Measurements from ENCODE around the gene MSMB. TPM values are rescaled to one million over a fixed set of nuclear protein-coding genes. Genes with fewer than 3 reads are reported as not detected.

Gene MSMB
- total RNA-seq, 1 experiment from 2014 or later: 2.4 TPM

DNA sequence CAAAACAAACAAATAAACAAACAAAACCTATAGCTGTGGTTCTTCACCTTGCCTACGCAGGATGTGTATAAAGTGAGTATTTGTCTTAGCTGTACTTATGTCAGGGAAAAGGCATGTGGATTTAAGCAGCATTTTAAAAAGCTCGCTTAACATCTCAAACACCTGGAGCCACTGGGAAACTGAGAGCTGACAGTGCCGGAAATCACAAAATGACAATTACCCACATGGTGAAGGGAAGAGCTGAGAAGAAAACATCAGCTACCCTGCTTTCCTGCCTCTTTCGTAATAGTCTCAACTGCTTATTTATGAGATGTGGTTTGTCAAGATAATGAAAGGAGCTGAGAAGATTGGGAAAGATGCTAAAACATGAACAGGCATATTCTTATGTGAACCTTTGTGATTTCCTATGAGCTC lies 31.1 kb upstream of the MSMB start:
- CTCF ChIA-PET: no interaction called here
- H3K27me3 Mint-ChIP-seq (ENCODE audit: unreplicated experiment): peaks cover 34% of the 10 kb centered on the region
- no peak overlapping the region for H3K4me3 Mint-ChIP-seq (ENCODE audit: low read depth, unreplicated experiment)
- DNase-seq: no peak
- intact Hi-C loops (cut with micrococcal nuclease; ENCODE audit: unreplicated experiment): no loop called here
- TF ChIP-seq, protein P1, sequence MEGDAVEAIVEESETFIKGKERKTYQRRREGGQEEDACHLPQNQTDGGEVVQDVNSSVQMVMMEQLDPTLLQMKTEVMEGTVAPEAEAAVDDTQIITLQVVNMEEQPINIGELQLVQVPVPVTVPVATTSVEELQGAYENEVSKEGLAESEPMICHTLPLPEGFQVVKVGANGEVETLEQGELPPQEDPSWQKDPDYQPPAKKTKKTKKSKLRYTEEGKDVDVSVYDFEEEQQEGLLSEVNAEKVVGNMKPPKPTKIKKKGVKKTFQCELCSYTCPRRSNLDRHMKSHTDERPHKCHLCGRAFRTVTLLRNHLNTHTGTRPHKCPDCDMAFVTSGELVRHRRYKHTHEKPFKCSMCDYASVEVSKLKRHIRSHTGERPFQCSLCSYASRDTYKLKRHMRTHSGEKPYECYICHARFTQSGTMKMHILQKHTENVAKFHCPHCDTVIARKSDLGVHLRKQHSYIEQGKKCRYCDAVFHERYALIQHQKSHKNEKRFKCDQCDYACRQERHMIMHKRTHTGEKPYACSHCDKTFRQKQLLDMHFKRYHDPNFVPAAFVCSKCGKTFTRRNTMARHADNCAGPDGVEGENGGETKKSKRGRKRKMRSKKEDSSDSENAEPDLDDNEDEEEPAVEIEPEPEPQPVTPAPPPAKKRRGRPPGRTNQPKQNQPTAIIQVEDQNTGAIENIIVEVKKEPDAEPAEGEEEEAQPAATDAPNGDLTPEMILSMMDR (IDR thresholded peaks at IDR 0.05; ENCODE audit: unreplicated experiment): no peak
- no peak overlapping the region for H3K27ac Mint-ChIP-seq (ENCODE audit: unreplicated experiment)
- no peaks in the 10 kb centered on the region for H3K36me3 Mint-ChIP-seq (ENCODE audit: insufficient read depth, unreplicated experiment)
- no peaks in the 10 kb centered on the region for H3K4me1 Mint-ChIP-seq (ENCODE audit: low read depth, unreplicated experiment)
- no TSS peak for BruUV-seq (replicated peaks)
- H3K9me3 Mint-ChIP-seq (ENCODE audit: low read depth, unreplicated experiment): no peaks in the 10 kb centered on the region

DNA sequence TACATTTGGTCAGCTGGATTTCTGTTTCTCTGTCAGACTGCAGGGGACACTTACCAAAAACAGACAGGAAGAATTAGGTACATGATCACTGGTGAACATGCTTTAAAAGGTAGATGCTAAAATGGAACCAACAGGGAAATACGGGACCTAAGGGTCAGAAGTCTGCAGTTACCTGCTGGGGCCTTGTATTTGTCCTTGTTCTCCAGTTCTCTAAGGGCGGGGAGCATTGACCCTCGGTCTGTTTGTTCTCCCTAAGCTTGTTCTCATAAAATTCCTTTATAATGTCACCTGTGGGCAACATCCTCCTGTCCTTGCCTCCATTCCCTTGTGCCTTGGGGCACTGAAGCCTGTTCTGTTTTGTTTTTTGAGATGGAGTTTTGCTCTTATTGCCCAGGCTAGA lies 29.8 kb upstream of the MSMB start:
- BruUV-seq (replicated peaks): no TSS peak
- no peak overlapping the region for H3K27ac Mint-ChIP-seq (ENCODE audit: unreplicated experiment)
- no peaks in the 10 kb centered on the region for H3K36me3 Mint-ChIP-seq (ENCODE audit: insufficient read depth, unreplicated experiment)
- no peaks in the 10 kb centered on the region for H3K4me1 Mint-ChIP-seq (ENCODE audit: low read depth, unreplicated experiment)
- peaks cover 39% of the 10 kb centered on the region for H3K27me3 Mint-ChIP-seq (ENCODE audit: unreplicated experiment)
- H3K9me3 Mint-ChIP-seq (ENCODE audit: low read depth, unreplicated experiment): no peaks in the 10 kb centered on the region
- no peak for DNase-seq
- TF ChIP-seq, protein P1 (IDR thresholded peaks at IDR 0.05; ENCODE audit: unreplicated experiment): no peak
- CTCF ChIA-PET: no interaction called here
- no peak overlapping the region for H3K4me3 Mint-ChIP-seq (ENCODE audit: low read depth, unreplicated experiment)
- intact Hi-C loops (cut with micrococcal nuclease; ENCODE audit: unreplicated experiment): no loop called here

DNA sequence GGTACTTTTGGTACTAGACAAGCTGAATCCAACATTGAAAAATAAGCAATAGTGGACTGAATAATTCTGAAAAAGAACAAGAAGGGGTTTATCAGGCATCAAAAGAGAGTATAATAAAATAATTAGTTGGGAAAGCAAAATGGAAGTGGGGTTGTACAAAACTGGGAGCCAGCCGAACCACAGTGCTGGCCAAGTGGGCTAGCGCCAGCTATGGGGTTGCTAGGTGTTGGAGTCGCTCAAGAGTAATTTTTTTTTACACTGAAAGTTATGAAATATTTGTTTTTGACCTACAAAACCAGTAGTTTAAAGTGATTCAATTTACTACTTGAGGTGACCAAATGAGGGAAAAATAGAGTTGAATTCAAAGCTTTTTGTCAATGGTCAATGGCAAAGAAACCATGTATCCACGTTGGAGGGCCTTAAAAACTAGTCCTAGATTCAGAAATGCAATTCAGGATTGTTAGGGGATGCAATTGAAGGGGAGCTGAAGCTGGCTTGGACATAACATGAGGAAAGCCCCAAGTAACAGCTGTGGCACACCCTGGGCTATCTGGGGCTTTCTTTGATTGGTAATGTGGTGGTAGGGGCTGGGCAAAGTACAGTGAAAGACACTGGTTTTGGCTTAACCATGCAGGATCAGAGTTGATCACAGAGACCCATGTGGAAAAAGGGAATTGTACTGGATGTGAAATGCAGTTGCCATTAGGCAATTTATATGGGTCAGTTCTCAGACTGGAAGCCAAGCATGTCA lies 28.3 kb upstream of the MSMB start:
- no peak overlapping the region for H3K4me3 Mint-ChIP-seq (ENCODE audit: low read depth, unreplicated experiment)
- no peaks in the 10 kb centered on the region for H3K36me3 Mint-ChIP-seq (ENCODE audit: insufficient read depth, unreplicated experiment)
- no peak for DNase-seq
- H3K27me3 Mint-ChIP-seq (ENCODE audit: unreplicated experiment): peaks cover 40% of the 10 kb centered on the region
- CTCF ChIA-PET: no interaction called here
- intact Hi-C loops (cut with micrococcal nuclease; ENCODE audit: unreplicated experiment): no loop called here
- no peaks in the 10 kb centered on the region for H3K4me1 Mint-ChIP-seq (ENCODE audit: low read depth, unreplicated experiment)
- no peaks in the 10 kb centered on the region for H3K9me3 Mint-ChIP-seq (ENCODE audit: low read depth, unreplicated experiment)
- no TSS peak for BruUV-seq (replicated peaks)
- no peak overlapping the region for H3K27ac Mint-ChIP-seq (ENCODE audit: unreplicated experiment)
- TF ChIP-seq, protein P1 (IDR thresholded peaks at IDR 0.05; ENCODE audit: unreplicated experiment): no peak

DNA sequence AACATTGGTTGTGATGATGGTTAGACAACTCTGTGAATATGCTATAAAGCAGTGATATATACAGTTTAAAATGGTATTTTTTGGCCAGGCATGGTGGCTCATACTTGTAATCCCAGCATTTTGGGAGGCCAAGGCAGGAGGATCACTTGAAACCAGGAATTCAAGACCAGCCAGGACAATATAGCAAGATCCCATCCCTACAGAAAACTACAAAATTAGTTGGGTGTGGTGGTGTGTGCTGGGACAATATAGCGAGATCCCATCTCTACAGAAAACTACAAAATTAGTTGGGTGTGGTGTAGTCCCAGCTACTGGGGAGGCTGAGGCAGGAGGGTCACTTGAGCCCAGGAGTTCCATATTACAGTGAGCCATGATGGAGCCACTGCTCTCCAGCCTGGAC lies 27.5 kb upstream of the MSMB start:
- CTCF ChIA-PET: no interaction called here
- H3K27me3 Mint-ChIP-seq (ENCODE audit: unreplicated experiment): peaks cover 40% of the 10 kb centered on the region
- no TSS peak for BruUV-seq (replicated peaks)
- H3K4me1 Mint-ChIP-seq (ENCODE audit: low read depth, unreplicated experiment): no peaks in the 10 kb centered on the region
- DNase-seq: no peak
- intact Hi-C loops (cut with micrococcal nuclease; ENCODE audit: unreplicated experiment): no loop called here
- H3K27ac Mint-ChIP-seq (ENCODE audit: unreplicated experiment): no peak overlapping the region
- H3K36me3 Mint-ChIP-seq (ENCODE audit: insufficient read depth, unreplicated experiment): no peaks in the 10 kb centered on the region
- no peak overlapping the region for H3K4me3 Mint-ChIP-seq (ENCODE audit: low read depth, unreplicated experiment)
- TF ChIP-seq, protein P1 (IDR thresholded peaks at IDR 0.05; ENCODE audit: unreplicated experiment): no peak
- H3K9me3 Mint-ChIP-seq (ENCODE audit: low read depth, unreplicated experiment): no peaks in the 10 kb centered on the region

All from Calu3 (cell line).